Stimulated activated memory B cell treated with anti-CD40 and anti-IgM and Interleukin-4, amounts not matched to agents 10 μg/mL and 1 μg/mL and 100 μg/mL, for 72 hours (primary cell): Measurements from ENCODE around the gene MAB21L4.

Source experiments
- ATAC-seq: fragments of 150-1000 bp; cut with Tn5 transposase; 2 replicates; pipeline ENCODE4 v1.10.0; 2021
- H3K27ac Mint-ChIP-seq: one replicate; pipeline ENCODE4 v1.8.0; 2022; ENCODE audit warnings: mild to moderate bottlenecking, mixed read lengths
- H3K27me3 Mint-ChIP-seq: one replicate; pipeline ENCODE4 v1.8.0; 2022; ENCODE audit warnings: mixed read lengths
- H3K36me3 Mint-ChIP-seq: one replicate; pipeline ENCODE4 v1.8.0; 2022; ENCODE audit warnings: mixed read lengths
- H3K4me1 Mint-ChIP-seq: one replicate; pipeline ENCODE4 v1.8.0; 2022; ENCODE audit warnings: mixed read lengths
- H3K4me3 Mint-ChIP-seq: one replicate; pipeline ENCODE4 v1.8.0; 2022; ENCODE audit warnings: mild to moderate bottlenecking, moderate library complexity, mixed read lengths
- H3K9me3 Mint-ChIP-seq: one replicate; pipeline ENCODE4 v1.8.0; 2022; ENCODE audit warnings: mixed read lengths

MAB21L4 gene

DNA sequence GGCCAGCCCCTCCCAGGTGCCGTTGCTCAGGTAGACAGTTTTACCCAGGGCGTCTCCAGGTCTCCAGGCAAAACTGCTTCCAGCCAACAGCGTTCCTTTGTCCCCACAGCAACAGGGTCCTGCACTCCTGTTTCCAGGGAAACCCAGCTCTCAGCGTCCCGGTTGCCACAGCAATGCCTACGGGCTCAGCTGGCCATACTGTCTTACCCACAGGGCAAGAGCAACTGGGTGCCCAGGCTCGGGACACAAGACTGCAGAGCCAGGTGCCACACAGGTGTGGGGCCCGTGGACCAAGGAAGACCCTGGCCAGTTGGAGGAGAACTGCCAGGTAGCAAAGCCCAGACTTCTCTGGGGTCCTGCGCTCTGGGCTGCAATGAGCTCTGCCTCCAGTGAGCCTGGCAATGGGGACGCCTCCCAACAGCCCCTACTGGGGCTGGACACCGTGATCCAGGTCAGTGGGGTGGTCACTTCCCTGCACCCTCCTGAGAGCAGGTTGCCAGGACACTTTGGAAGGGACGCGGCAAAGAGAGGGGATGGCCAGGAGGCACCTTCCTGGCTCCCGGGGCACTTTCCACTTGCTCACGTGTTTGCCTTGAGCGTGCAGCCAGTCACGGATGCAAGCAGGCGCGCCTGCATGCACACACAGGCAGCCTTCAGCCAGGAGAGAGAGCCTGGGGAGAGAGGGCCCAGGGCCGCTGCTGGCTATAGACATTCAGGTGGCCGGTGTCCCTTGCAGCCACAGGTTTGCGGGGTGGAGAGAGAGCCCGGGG is 10.4 kb upstream of the MAB21L4 start, which contains the start of gene CROCC2:
TSS of gene CROCC2 (plus strand) at position 196 of the 770 bp plus-strand sequence. CDS start at position 374, 178 bp downstream.
- Mint-ChIP-seq H3K36me3 (no peaks in the 10 kb centered on the region), H3K9me3 (peaks cover 4% of the 10 kb centered on the region), H3K4me1 (peaks cover 6% of the 10 kb centered on the region), H3K4me3 (no peak within 1 kb of the TSS), H3K27me3 (peaks cover 50% of the 10 kb centered on the region), H3K27ac (no peak within 1 kb of the TSS)
- ATAC-seq, result no peak

DNA sequence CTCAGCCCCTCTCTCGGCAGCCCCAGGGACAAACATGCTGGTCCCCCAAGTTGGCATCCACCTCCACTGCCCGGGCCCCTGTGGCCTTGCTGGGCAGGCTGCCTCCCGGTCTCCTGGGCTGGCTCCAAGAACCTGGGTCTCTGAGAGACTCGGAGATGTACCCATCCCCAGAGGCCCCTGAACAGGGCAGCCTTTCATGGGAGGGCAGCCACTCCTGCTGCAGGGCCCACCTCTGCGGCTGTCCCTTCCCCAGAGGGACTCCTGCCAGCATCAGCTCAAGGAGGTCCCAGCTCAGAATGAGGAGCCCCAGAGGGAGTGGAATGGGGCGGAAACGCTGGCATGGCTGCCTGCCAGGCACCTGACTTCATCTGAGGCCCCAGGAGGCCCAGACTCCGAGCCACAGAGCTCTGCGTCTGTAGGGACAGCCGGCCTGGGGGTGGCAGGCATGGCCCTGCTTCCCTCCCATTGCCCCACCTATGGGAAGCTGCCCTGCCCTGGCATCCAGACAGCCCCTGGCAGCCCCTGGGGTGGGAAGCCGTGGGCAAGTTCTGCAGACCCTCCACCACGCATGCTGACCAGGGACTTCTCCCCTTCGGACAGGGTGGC is 9.3 kb upstream of the MAB21L4 start:
- Mint-ChIP-seq H3K27ac (no peak overlapping the region), H3K27me3 (peaks cover 39% of the 10 kb centered on the region)
- ATAC-seq, result no peak

DNA sequence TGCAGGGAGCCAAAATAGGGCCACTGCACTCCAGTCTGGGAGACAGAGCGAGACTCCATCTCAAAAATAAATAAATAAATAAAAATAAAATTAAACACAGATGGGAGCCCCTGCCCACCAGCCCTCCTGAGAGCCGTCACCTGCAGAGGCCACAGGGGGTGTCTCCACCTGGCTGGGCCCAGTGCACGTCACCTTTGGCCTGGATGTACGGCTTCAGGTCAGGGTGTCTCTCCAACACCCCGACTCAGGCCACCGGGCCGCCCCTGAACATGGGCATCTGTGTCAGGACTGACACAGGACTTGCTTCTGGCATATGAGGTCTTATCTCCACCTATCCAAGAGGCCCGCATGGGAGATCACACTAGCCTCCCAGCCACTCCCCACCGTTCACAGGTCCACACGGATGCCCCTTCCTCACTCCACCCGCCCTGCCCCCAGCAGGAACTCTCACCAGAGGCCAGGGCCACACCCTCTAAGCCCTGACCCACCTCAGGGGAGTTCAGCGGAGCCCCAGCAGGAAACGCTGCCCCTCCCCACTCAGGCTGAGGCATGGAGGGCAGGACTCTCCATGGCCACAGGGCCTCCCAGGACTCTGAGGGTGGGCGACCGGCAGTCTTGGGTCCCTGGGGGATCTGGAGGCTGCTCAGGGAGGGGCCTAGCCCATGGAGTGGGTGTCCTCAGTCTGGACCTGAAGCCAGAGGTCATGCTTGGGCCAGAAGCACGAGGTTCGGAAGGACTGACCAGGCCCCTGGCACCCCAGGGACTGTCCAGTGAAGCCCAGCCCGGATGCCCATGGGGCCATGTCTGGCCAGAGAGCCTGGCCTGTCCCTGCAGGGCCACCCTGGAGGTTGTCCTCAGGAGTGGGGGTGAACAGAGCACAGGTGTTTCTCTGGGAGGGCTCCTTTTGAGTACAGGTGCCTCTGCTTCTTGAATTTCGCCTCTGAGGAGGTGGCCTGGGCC is 8.5 kb upstream of the MAB21L4 start:
- H3K27me3 Mint-ChIP-seq, result peaks cover 35% of the 10 kb centered on the region
- no peak overlapping the region for H3K27ac Mint-ChIP-seq
- ATAC-seq, result no peak
- H3K9me3 Mint-ChIP-seq, result peaks cover 8% of the 10 kb centered on the region
- no peak overlapping the region for H3K4me3 Mint-ChIP-seq
- H3K36me3 Mint-ChIP-seq, result no peaks in the 10 kb centered on the region
- no peaks in the 10 kb centered on the region for H3K4me1 Mint-ChIP-seq

More for the DNA sequence above, 9.3 kb upstream of the MAB21L4 start:
- H3K36me3 Mint-ChIP-seq, result no peaks in the 10 kb centered on the region
- H3K4me1 Mint-ChIP-seq, result no peaks in the 10 kb centered on the region
- peaks cover 8% of the 10 kb centered on the region for H3K9me3 Mint-ChIP-seq
- H3K4me3 Mint-ChIP-seq, result no peak overlapping the region

DNA sequence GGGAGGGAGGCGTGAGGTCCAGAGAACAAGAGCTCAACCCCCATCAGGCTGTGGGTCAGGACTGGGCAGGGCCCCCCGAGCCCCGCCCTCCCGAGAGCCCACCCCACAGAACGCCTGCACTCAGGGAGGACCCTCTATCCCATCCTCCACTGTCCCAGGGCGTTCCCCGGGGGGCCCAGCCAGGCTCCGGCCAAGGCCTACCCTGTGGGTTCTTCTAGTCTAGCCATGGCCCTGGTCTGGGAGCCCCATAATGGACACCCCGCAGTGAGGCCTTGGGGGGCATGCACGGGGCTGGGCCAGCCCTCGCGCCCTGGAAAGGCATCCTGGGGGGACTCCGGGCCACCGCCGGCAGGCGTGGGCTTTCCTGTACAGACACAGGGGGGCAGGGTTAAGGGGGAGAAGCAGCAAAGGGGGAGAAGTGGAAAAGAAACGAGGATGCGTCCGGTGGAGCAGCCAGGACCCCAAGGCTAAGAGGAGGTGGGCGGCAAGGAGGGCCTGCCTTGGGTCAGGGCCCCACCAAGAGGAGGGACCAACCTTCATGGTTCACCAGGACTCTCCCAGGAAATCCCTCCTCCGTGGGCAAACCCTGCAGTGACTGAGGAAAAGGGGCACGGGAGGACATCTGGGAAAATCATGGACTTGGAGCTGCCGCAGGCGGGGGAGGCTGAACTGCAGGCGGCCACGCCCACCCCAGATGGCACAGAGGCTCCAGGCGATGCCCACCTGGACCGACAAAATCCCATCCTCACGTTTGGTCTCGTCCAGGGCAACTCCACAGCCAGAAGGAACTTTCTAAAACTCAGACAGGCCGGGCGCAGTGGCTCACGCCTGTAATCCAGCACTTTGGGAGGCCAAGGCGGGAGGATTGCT is 7.5 kb upstream of the MAB21L4 start:
- Mint-ChIP-seq H3K9me3 (peaks cover 8% of the 10 kb centered on the region), H3K27ac (no peak overlapping the region), H3K27me3 (peaks cover 40% of the 10 kb centered on the region), H3K4me3 (no peak overlapping the region), H3K4me1 (no peaks in the 10 kb centered on the region), H3K36me3 (no peaks in the 10 kb centered on the region)
- no peak for ATAC-seq

DNA sequence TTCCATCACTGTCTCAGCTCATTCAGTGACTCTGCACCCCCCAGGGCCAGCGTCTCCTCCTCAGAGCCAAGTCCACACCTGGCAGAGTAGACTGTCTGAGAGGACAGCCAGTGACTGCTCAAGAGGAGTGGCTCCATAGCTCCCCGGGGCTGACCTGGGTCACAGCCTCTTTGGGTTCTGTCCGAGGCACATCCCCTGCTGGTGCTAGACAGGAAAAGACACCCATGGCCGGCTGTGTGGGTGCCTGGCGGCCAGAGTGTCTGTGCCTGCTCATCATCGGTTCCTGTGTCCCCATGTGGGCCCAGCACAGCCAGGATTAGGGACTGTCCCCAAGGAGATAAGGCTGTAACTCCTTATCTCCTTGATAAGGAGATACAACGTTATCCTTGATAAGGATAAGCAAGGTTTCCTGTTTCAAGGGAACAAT is 6.7 kb upstream of the MAB21L4 start:
- Mint-ChIP-seq H3K36me3 (no peaks in the 10 kb centered on the region), H3K27ac (no peak overlapping the region), H3K4me1 (no peaks in the 10 kb centered on the region), H3K4me3 (no peak overlapping the region), H3K9me3 (peaks cover 8% of the 10 kb centered on the region), H3K27me3 (peaks cover 46% of the 10 kb centered on the region)
- no peak for ATAC-seq

DNA sequence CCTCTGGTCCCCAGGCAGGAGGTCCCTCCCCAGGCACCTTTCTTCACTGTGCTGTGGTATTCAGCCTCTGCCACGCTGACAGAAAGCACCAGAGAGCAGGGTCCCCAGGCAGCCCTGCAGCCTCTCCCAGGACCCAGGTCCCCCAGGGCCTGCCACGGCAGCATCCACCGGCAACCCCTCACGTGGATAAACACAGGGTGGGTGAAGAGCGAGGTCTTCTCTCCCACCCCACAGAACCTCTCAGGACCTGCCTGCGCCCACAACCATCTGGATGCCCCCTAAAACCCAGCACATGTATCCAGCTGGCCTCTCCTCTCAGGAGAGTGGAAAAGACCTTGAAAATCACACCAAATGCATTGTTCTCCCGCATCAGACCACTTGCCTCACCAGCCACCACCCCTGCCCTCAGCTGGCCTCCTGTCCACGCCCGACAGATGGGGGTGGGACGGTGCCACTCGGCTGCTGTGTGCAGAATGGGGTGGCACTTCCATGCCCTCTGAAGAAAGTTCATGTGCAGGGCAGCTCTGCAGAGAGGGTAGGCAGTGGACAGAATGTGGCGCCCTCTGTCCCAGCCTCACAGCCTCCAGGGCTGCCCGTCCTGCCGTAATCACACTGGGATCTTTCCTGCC is 6.1 kb upstream of the MAB21L4 start:
- H3K9me3 Mint-ChIP-seq, result peaks cover 8% of the 10 kb centered on the region
- no peak overlapping the region for H3K27ac Mint-ChIP-seq
- peaks cover 50% of the 10 kb centered on the region for H3K27me3 Mint-ChIP-seq
- ATAC-seq, result no peak
- H3K36me3 Mint-ChIP-seq, result no peaks in the 10 kb centered on the region
- no peaks in the 10 kb centered on the region for H3K4me1 Mint-ChIP-seq
- no peak overlapping the region for H3K4me3 Mint-ChIP-seq

DNA sequence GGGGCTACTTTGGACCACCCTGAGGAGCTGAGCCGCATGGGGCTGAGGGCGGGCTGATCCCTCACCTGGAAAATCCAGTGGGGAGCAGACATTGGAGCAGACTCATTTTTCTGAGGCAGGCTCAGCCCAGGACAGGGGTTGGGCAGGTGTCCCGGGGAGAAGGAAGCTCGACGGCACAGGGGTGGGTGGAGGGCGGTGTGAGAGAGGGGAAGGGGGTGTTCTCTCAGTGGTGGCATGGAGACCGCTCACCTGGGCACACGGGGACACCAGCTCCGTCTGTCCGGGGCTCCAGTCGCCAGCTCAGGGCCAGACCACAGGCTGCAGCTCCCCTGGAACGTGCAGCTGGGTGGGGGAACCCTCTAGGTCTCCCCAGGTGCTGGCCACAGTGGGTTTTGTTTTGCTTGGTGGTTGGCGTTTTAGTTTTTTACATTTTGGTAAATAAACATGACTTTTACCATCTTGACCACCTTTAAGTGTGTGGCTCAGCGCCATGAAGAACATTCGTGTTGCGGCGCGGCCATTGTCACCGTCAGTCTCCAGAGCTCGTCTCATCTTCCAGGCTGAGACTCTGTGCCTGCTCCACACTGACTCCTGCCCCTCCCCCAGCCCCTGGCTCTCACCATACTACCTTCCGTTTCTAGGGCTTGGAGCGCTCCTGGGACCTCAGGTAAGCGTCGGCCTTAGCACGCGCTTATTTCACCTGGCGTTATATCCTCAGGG is 4.3 kb upstream of the MAB21L4 start:
- ATAC-seq, result no peak
- H3K27ac Mint-ChIP-seq, result no peak overlapping the region
- H3K4me3 Mint-ChIP-seq, result no peak overlapping the region
- H3K9me3 Mint-ChIP-seq, result peaks cover 8% of the 10 kb centered on the region
- peaks cover 35% of the 10 kb centered on the region for H3K27me3 Mint-ChIP-seq
- no peaks in the 10 kb centered on the region for H3K4me1 Mint-ChIP-seq
- H3K36me3 Mint-ChIP-seq, result no peaks in the 10 kb centered on the region

DNA sequence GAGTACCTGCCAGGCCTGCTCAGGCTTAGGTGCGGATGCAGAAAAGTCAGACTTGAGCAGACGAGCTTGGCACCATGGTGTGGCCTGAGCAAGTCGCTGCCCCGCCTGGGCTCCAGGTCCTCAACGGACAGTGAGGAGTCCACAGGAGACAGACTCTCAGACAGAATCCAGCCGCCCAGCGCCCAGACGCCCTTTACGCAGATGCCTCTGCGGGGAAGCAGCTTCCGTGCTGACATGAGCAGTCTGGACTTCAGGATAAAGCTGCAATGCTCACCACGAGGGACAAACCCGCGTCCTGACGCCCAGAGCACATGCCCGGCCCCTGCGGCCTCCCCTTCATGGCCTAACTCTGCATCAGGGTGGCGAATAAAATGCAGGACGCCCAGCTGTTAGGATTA is 3.5 kb upstream of the MAB21L4 start:
- ATAC-seq, result no peak

DNA sequence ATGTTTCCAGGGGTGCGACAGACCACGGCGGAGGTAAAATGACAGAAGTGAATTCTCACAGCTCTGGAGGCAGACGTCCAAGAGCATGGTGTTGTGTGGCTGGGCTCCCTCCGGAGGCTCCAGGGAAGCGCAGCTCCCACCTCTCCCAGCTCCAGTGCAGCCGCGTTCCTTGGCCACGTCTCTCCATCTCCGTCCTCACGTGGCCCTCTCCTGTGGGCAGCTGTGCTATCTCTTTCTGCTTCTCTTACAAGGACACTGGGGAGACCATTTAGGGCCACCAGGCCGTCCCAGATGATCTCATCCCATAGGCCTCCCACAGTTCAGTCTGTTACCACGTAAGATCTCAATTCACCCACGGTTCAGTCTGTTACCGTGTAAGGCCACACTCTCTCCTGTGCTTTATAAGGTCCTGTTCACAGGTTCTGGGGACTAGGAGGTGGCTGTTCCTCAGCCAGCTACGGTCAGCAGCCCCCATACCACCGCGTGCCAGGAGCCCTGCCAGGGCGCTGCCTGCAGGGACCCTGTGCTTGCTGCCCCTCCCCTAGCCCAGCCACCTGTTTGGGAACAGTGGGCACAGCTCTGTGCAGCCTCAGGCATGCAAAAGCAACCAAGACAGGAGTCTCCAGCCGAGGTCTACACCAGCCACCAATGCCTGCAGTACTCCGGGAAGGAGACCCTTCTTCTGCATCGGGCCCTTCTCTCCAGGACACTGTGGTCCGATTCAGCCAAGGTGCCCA is 2.9 kb upstream of the MAB21L4 start:
- no peak overlapping the region for H3K4me3 Mint-ChIP-seq
- H3K9me3 Mint-ChIP-seq, result peaks cover 8% of the 10 kb centered on the region
- H3K27me3 Mint-ChIP-seq, result peaks cover 43% of the 10 kb centered on the region
- H3K27ac Mint-ChIP-seq, result no peak overlapping the region
- H3K4me1 Mint-ChIP-seq, result peaks cover under 1% of the 10 kb centered on the region
- no peak for ATAC-seq
- no peaks in the 10 kb centered on the region for H3K36me3 Mint-ChIP-seq

More for the DNA sequence above, 3.5 kb upstream of the MAB21L4 start:
- Mint-ChIP-seq H3K27ac (no peak overlapping the region), H3K27me3 (peaks cover 43% of the 10 kb centered on the region), H3K4me3 (no peak overlapping the region), H3K36me3 (no peaks in the 10 kb centered on the region), H3K4me1 (no peaks in the 10 kb centered on the region), H3K9me3 (peaks cover 8% of the 10 kb centered on the region)

DNA sequence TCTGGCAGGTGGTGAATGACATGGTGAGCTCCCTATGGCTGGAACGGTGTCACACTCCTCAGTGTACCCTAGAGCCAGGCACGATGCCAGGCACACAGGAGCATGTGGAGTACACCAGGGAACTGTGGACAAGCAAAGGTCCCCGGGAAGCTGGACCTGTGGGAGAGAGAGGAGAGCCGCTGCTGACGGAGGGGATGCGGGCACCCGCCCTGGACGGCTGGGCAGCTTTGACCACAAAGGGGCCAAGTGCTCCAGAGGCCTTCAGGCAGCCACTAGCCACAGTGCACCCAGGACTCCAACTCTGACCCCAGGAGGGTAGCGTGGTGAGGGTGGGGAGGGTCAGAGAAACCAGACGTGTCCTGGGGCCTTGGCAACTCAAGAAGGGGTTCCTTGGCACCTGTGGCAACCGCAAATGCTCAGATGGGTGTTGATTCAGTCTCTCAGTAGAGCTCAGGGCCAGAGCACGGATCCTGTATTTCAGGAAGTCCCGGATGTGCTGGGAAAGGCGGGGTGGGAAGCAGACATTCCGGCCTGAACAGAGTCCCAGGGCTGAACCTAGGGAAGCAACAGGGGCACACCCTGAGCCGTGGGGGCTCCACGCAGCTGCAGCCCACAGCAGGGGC is 2.3 kb upstream of the MAB21L4 start:
- Mint-ChIP-seq H3K27me3 (peaks cover 43% of the 10 kb centered on the region), H3K27ac (no peak overlapping the region), H3K4me3 (no peak overlapping the region), H3K36me3 (no peaks in the 10 kb centered on the region), H3K4me1 (peaks cover 7% of the 10 kb centered on the region), H3K9me3 (peaks cover 8% of the 10 kb centered on the region)
- no peak for ATAC-seq

DNA sequence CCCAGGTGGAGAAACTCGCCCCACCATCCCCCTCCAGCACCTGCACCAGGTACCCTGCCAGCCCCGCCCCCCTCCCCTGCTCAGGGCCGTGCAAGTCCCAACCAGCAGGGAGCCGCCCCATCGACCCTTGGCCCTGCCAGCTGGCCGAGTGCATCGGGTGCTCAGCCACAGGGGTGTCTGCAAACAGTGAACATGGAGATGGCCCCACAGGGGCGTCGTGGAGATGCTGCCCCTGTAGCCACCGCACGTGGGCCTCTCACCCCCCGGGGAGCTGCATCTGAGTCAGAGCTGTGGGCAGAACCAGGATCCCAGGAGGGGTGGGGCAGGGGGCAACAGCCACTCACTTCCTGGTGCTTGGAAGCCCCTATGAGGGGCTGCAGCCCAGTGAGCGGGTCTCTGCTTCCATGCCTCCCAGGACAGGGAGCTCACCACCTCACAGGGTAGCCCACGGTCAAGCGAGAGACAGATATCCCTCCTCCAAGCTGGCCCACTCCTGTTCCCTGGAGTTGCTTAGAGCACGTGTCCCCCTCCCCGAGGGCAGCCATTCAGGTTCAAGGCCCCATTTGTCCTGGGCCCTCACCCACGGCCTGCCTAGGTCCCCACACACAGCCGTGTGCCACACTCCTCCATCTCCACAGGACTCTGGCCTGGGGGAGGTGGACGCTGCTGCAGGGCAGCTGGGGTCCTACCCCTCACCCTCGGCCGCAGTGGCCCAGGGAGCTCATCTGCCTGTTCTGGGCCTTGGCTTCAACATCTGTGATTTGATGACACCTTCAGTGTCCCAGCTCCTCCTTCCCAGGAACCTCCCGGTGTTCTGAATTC is 1.1 kb upstream of the MAB21L4 start:
- Mint-ChIP-seq H3K27ac (no peak overlapping the region), H3K4me1 (peaks cover 7% of the 10 kb centered on the region), H3K9me3 (peaks cover 3% of the 10 kb centered on the region), H3K27me3 (peaks cover 36% of the 10 kb centered on the region), H3K4me3 (no peak overlapping the region), H3K36me3 (no peaks in the 10 kb centered on the region)
- ATAC-seq, result no peak

DNA sequence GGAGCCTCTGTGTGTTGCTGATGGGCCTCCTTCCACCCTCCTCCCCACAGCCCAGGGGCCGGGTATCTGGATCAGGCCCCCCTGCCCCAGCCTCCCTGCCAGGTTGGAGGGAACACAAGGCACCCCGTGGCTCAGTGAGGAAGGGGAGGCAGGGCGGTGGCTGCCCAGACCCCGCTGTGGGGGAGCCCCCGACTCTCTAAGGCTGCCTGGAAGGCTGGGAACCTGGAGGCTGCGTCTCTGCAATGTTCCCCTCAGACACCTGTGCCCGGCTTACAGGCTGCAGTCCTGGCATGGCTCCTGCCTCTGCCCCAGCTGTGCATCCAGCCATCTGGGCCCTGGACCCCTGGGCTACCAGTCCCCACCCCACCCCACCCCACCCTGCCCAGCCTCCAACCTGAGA is 438 bp upstream of the MAB21L4 start:
- no peak for ATAC-seq
- peaks cover 3% of the 10 kb centered on the region for H3K9me3 Mint-ChIP-seq
- H3K36me3 Mint-ChIP-seq, result no peaks in the 10 kb centered on the region
- H3K4me3 Mint-ChIP-seq, result no peak overlapping the region
- peaks cover 42% of the 10 kb centered on the region for H3K27me3 Mint-ChIP-seq
- H3K4me1 Mint-ChIP-seq, result peaks cover 7% of the 10 kb centered on the region
- no peak overlapping the region for H3K27ac Mint-ChIP-seq
